Liver (tissue), 9 donors: ENCODE results near the gene DMRTC2. TPM values are rescaled to one million over a fixed set of nuclear protein-coding genes. Genes with fewer than 3 reads are reported as not detected.

Experiments
- DNase-seq: peaks from one replicate; pipeline ENCODE4 v3.0.0-alpha.2; 2017; ENCODE audit warnings: low spot score
- H3K27ac ChIP-seq, 2 donors: one replicate each; pipeline ENCODE4 v1.7.0; 2013; ENCODE audit warnings: inconsistent platforms in 2 of 2, low read length in 2 of 2, control low read depth in 1 of 2, low read depth in 1 of 2, mild to moderate bottlenecking in 1 of 2
- H3K27me3 ChIP-seq, 4 donors: one replicate each; pipeline versions ENCODE4 v1.6.1 to v1.7.0; 2013; ENCODE audit warnings: low read length in 3 of 4, inconsistent platforms in 1 of 4, mild to moderate bottlenecking in 1 of 4, moderate library complexity in 1 of 4; ENCODE audit not compliant: control insufficient read depth in 4 of 4, insufficient read depth in 4 of 4
- H3K36me3 ChIP-seq, 4 donors: one replicate each; pipeline versions ENCODE4 v1.6.1 to v1.7.0; 2013; ENCODE audit warnings: low read length in 3 of 4, mild to moderate bottlenecking in 3 of 4, low read depth in 1 of 4, moderate library complexity in 1 of 4; ENCODE audit not compliant: control insufficient read depth in 4 of 4, insufficient read depth in 3 of 4
- H3K4me1 ChIP-seq, 4 donors: one replicate each; pipeline versions ENCODE4 v1.6.1 to v1.7.0; 2013; ENCODE audit warnings: low read length in 3 of 4, mild to moderate bottlenecking in 3 of 4, moderate library complexity in 1 of 4; ENCODE audit not compliant: control insufficient read depth in 4 of 4, insufficient read depth in 4 of 4
- H3K4me3 ChIP-seq, 3 donors: one replicate each; pipeline versions ENCODE4 v1.6.1 to v1.7.0; 2013; ENCODE audit warnings: low read length in 3 of 3, control low read depth in 1 of 3, low read depth in 1 of 3, mild to moderate bottlenecking in 1 of 3
- H3K9ac ChIP-seq, 2 donors: one replicate each; pipeline ENCODE4 v1.7.0; 2013; ENCODE audit warnings: low read length in 2 of 2, mild to moderate bottlenecking in 2 of 2, moderate library complexity in 2 of 2, control low read depth in 1 of 2, low read depth in 1 of 2
- H3K9me3 ChIP-seq, 4 donors: one replicate each; pipeline versions ENCODE4 v1.6.1 to v1.7.0; 2013; ENCODE audit warnings: low read length in 3 of 4; ENCODE audit not compliant: control insufficient read depth in 4 of 4
- ATF3 ChIP-seq: IDR thresholded peaks from 2 replicates; pipeline ENCODE4 v1.6.1; 2016; ENCODE audit warnings: antibody characterized with exemption
- CTCF ChIP-seq: fragments of 150-350 bp; IDR thresholded peaks from 2 replicates; pipeline ENCODE4 v1.5.1; 2017; ENCODE audit warnings: improper control_type of control experiment, low read depth, low read length; ENCODE audit not compliant: missing input control
- EGR1 ChIP-seq, 2 donors: IDR thresholded peaks; 2 replicates each; pipeline ENCODE4 v1.6.1; 2016 to 2018; ENCODE audit warnings: antibody characterized with exemption in 2 of 2, low read depth in 2 of 2
- FOXA1 ChIP-seq: IDR thresholded peaks from 2 replicates; pipeline ENCODE4 v1.6.1; 2016; ENCODE audit warnings: antibody characterized with exemption
- FOXA2 ChIP-seq: IDR thresholded peaks from 2 replicates; pipeline ENCODE4 v1.6.1; 2016; ENCODE audit warnings: antibody characterized with exemption
- GABPA ChIP-seq, 2 donors: IDR thresholded peaks in 1 of 2; conservative IDR thresholded peaks in 1 of 2; 2 replicates each; pipeline ENCODE4 v1.6.1; 2016; ENCODE audit warnings: antibody characterized with exemption in 2 of 2, mild to moderate bottlenecking in 1 of 2, moderate library complexity in 1 of 2
- HNF4A ChIP-seq, 2 donors: conservative IDR thresholded peaks; 2 replicates each; pipeline ENCODE4 v1.6.1; 2016; ENCODE audit warnings: antibody characterized with exemption in 2 of 2, mild to moderate bottlenecking in 2 of 2
- HNF4G ChIP-seq: IDR thresholded peaks from 2 replicates; pipeline ENCODE4 v1.6.1; 2016; ENCODE audit warnings: antibody characterized with exemption
- JUND ChIP-seq, 2 donors: IDR thresholded peaks; 2 replicates each; pipeline ENCODE4 v1.6.1; 2016; ENCODE audit warnings: antibody characterized with exemption in 2 of 2
- MAX ChIP-seq: IDR thresholded peaks from 2 replicates; pipeline ENCODE4 v1.6.1; 2016; ENCODE audit warnings: antibody characterized with exemption
- NR2F2 ChIP-seq: IDR thresholded peaks from 2 replicates; pipeline ENCODE4 v1.6.1; 2016; ENCODE audit warnings: antibody characterized with exemption
- RAD21 ChIP-seq, 2 donors: IDR thresholded peaks; 2 replicates each; pipeline ENCODE4 v1.6.1; 2016; ENCODE audit warnings: antibody characterized with exemption in 2 of 2, mild to moderate bottlenecking in 2 of 2
- REST ChIP-seq: IDR thresholded peaks from 2 replicates; pipeline ENCODE4 v1.6.1; 2016; ENCODE audit warnings: antibody characterized with exemption, mild to moderate bottlenecking
- RXRA ChIP-seq, 2 donors: IDR thresholded peaks; 2 replicates each; pipeline ENCODE4 v1.6.1; 2017 to 2018; ENCODE audit warnings: antibody characterized with exemption in 2 of 2, mild to moderate bottlenecking in 1 of 2
- YY1 ChIP-seq: IDR thresholded peaks from 2 replicates; pipeline ENCODE4 v1.6.1; 2016; ENCODE audit warnings: antibody characterized with exemption, mild to moderate bottlenecking
- ZBTB33 ChIP-seq: IDR thresholded peaks from 2 replicates; pipeline ENCODE4 v1.6.1; 2016; ENCODE audit warnings: antibody characterized with exemption
- WGBS: extraction: QIAGEN DNeasy Blood & Tissue Kit; methylation state at CpG from one replicate; pipeline ENCODE4 v1.1.7; 2013; 5-methylcytosine and 5-hydroxymethylcytosine counted together
- polyA plus RNA-seq, 2 donors: library from polyadenylated mRNA; stranded (reverse) in 1 of 2; unstranded in 1 of 2; fragments of 200-250 nt in 1 of 2; fragments of >200 nt in 1 of 2; fragmentation: Nextera tagmentation in 1 of 2; extraction: Ambion mirVana in 1 of 2; gene quantifications; one replicate each; pipeline versions ENCODE4 v1.2.1 to v1.2.3, GENCODE V29; 2013 to 2015
- total RNA-seq, 2 donors: library from RNA; depleted of rRNA; stranded (reverse); fragments of >200 nt; gene quantifications; one replicate each; pipeline ENCODE4 v1.2.3, GENCODE V29; 2014
- donor health status: healthy.
- donor health status: healthy.
- donor health status: healthy.
- donor health status: healthy.
- donor health status: healthy.

The DMRTC2 gene
- total and polyA plus RNA-seq, 4 donors = not detected

- no peaks in the 10 kb centered on the region for H3K9me3 ChIP-seq
- H3K9ac ChIP-seq = no peak overlapping the region
- no peak overlapping the region for H3K4me3 ChIP-seq
- DNase-seq = no peak
- peaks cover 0 to 3% (median 0%) of the 10 kb centered on the region in 4 donors for H3K4me1 ChIP-seq
- peaks cover 0 to 2% (median 0%) of the 10 kb centered on the region in 4 donors for H3K27me3 ChIP-seq
- no peak overlapping the region for H3K27ac ChIP-seq
- 47% methylated on average over 4 of the region's 4 CpGs for WGBS
- TF ChIP-seq FOXA1 (no peak), HNF4G (no peak), RAD21 (IDR thresholded peaks at IDR 0.05) (no peak), EGR1 (IDR thresholded peaks at IDR 0.05; ENCODE audit: low read depth in 2 of 2) (no peak), CTCF (no peak), ATF3 (no peak), RXRA (IDR thresholded peaks at IDR 0.05) (no peak), ZBTB33 (no peak), MAX (no peak), REST (no peak), HNF4A (conservative IDR thresholded peaks at IDR 0.05) (no peak), NR2F2 (no peak), YY1 (no peak)
- H3K36me3 ChIP-seq = no peaks in the 10 kb centered on the region
These were observed 30.9 kb upstream of the DMRTC2 start for GRCh38 chr19:41813911-41814310.

GRCh38 chr19:41815301-41815700, 29.5 kb upstream of the DMRTC2 start:
- H3K4me3 ChIP-seq = no peak overlapping the region
- H3K27me3 ChIP-seq = no peaks in the 10 kb centered on the region
- TF ChIP-seq GABPA (IDR thresholded peaks at IDR 0.05 in 1 of 2, conservative IDR thresholded peaks at IDR 0.05 in 1 of 2) (no peak), ATF3 (no peak), JUND (IDR thresholded peaks at IDR 0.05) (no peak), REST (no peak), RAD21 (IDR thresholded peaks at IDR 0.05) (no peak), YY1 (no peak), CTCF (no peak), HNF4A (conservative IDR thresholded peaks at IDR 0.05) (no peak), FOXA2 (no peak)
- DNase-seq = no peak
- no peaks in the 10 kb centered on the region for H3K36me3 ChIP-seq
- no peaks in the 10 kb centered on the region for H3K9me3 ChIP-seq
- no peaks in the 10 kb centered on the region for H3K4me1 ChIP-seq
- H3K9ac ChIP-seq = no peak overlapping the region
- 62% methylated on average over 4 of the region's 4 CpGs for WGBS
- H3K27ac ChIP-seq = no peak overlapping the region
